ENCODE results near the gene UCK2.

The UCK2 gene

DNA sequence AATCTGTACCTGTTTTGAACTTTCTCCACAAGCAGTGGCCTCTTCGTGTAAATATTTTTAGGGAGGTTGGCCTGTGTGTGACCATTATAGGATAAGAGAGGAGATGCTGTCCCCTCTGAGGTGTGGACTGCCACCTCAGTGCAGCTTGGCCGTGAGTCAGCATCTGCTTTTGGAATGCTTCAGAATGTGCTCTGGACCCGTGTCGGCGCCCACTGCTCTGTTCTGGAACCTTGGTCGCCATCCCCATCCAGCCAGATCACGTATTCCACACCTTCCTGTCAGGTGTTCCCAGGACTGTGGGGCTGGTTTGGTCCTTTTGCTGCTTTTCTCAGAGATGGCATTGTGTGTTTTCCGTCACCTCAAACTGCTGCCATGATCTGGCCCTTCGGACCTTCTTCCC is 5.5 kb downstream of the UCK2 start:
- Mint-ChIP-seq H3K9me3 (no peaks in the 10 kb centered on the region), H3K36me3 (ENCODE audit: low read depth) (peaks cover under 1% of the 10 kb centered on the region), H3K4me3 (no peak overlapping the region), H3K4me1 (peaks cover 10% of the 10 kb centered on the region), H3K27ac (no peak overlapping the region), H3K27me3 (ENCODE audit: low read depth) (peaks cover 3% of the 10 kb centered on the region)
- no peak for TF ChIP-seq CTCF (IDR thresholded peaks at IDR 0.05; ENCODE audit: unreplicated experiment in 3 of 3)

GRCh38 chr1:165833358-165833757 is 5.9 kb downstream of the UCK2 start:
- H3K27ac Mint-ChIP-seq = no peak overlapping the region
- H3K4me3 Mint-ChIP-seq = no peak overlapping the region
- no peaks in the 10 kb centered on the region for H3K9me3 Mint-ChIP-seq
- H3K36me3 Mint-ChIP-seq (ENCODE audit: low read depth) = peaks cover 5% of the 10 kb centered on the region
- TF ChIP-seq CTCF (IDR thresholded peaks at IDR 0.05; ENCODE audit: unreplicated experiment in 3 of 3) = no peak
- peaks cover 3% of the 10 kb centered on the region for H3K27me3 Mint-ChIP-seq (ENCODE audit: low read depth)
- H3K4me1 Mint-ChIP-seq = peaks cover 10% of the 10 kb centered on the region

GRCh38 chr1:165834229-165834628 is 6.8 kb downstream of the UCK2 start:
- Mint-ChIP-seq H3K9me3 (no peaks in the 10 kb centered on the region), H3K27ac (no peak overlapping the region), H3K36me3 (ENCODE audit: low read depth) (peaks cover 5% of the 10 kb centered on the region), H3K27me3 (ENCODE audit: low read depth) (no peaks in the 10 kb centered on the region), H3K4me3 (no peak overlapping the region), H3K4me1 (peaks cover 6% of the 10 kb centered on the region)
- TF ChIP-seq CTCF (IDR thresholded peaks at IDR 0.05; ENCODE audit: unreplicated experiment in 3 of 3) = no peak

- H3K27me3 Mint-ChIP-seq (ENCODE audit: low read depth) = no peaks in the 10 kb centered on the region
Measured at GRCh38 chr1:165834881-165835280, 7.5 kb downstream of the UCK2 start.

DNA sequence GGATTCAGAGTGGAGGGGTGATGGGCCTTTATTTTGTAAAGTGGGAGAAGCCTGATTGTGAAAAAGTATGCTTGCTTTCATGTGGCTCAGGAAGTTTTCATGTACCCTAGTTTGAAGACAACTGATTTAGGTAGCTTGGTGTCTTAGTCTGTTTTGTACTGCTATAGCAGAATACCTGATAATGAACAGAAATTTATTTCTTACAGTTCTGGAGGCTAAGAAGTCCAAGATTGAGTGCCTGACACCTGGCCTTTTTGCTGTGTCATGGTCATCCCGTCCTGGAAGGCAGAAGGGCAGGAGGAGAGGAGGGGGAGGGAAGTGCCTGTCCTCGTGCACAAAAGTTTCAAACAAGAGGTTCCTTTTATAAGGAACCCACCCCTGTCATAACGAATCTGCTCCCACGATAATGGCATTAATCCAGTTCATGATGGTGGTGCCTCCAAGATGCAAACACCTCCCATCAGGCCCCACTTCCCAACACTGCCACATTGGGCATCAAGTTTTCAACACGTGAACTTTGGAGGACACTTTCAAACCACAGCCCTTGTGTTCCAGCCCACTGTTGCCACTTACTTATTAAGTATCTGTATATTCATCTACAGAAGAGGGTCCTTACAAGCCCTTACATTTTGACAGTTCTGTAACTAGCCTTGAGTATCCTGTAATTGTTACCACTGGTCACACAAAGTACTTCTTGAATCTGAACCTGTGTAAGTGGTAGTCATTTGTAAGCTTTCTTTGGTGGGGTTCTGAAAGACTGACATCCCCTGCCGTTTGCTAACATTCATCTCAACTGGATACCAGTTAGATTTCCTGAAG is 9.5 kb downstream of the UCK2 start:
- Mint-ChIP-seq H3K4me1 (no peaks in the 10 kb centered on the region), H3K27ac (no peak overlapping the region), H3K4me3 (no peak overlapping the region), H3K36me3 (ENCODE audit: low read depth) (peaks cover 5% of the 10 kb centered on the region), H3K27me3 (ENCODE audit: low read depth) (no peaks in the 10 kb centered on the region), H3K9me3 (no peaks in the 10 kb centered on the region)
- TF ChIP-seq CTCF (IDR thresholded peaks at IDR 0.05; ENCODE audit: unreplicated experiment in 3 of 3) = no peak

More at GRCh38 chr1:165834881-165835280, 7.5 kb downstream of the UCK2 start:
- Mint-ChIP-seq H3K36me3 (ENCODE audit: low read depth) (peaks cover 5% of the 10 kb centered on the region), H3K27ac (no peak overlapping the region), H3K4me3 (no peak overlapping the region), H3K9me3 (no peaks in the 10 kb centered on the region), H3K4me1 (no peaks in the 10 kb centered on the region)
- no peak for TF ChIP-seq CTCF (IDR thresholded peaks at IDR 0.05; ENCODE audit: unreplicated experiment in 3 of 3)

GRCh38 chr1:165837838-165838364 is 10.5 kb downstream of the UCK2 start:
- Mint-ChIP-seq H3K36me3 (ENCODE audit: low read depth) (peaks cover 5% of the 10 kb centered on the region), H3K27ac (no peak overlapping the region)

More at GRCh38 chr1:165837838-165838364, 10.5 kb downstream of the UCK2 start:
- Mint-ChIP-seq H3K9me3 (no peaks in the 10 kb centered on the region), H3K27me3 (ENCODE audit: low read depth) (peaks cover 3% of the 10 kb centered on the region), H3K4me3 (no peak overlapping the region), H3K4me1 (peaks cover 8% of the 10 kb centered on the region)
- TF ChIP-seq CTCF (IDR thresholded peaks at IDR 0.05; ENCODE audit: unreplicated experiment in 3 of 3) = no peak

All from nephron (organoid).